Ascending aorta (tissue), 2 donors: ENCODE data around the gene TTBK2. TPM values are rescaled to one million over a fixed set of nuclear protein-coding genes. Genes with fewer than 3 reads are reported as not detected.

Source experiments
- DNase-seq, 2 donors: peaks; one replicate each; pipeline ENCODE4 v3.0.0-alpha.2; 2019; ENCODE audit warnings: low spot score in 2 of 2
- H3K27ac ChIP-seq, 2 donors: fragments of 200-600 bp; sonication (generic); one replicate each; pipeline ENCODE4 v1.5.1; 2016 to 2017; ENCODE audit warnings: mild to moderate bottlenecking in 1 of 2
- H3K27me3 ChIP-seq: fragments of 200-600 bp; sonication (generic); one replicate; pipeline ENCODE4 v1.5.1; 2017
- H3K36me3 ChIP-seq, 2 donors: fragments of 200-600 bp; sonication (generic); one replicate each; pipeline ENCODE4 v1.5.1; 2016
- H3K4me1 ChIP-seq, 2 donors: fragments of 200-600 bp; sonication (generic); one replicate each; pipeline ENCODE4 v1.5.1; 2016 to 2017; ENCODE audit warnings: mild to moderate bottlenecking in 1 of 2
- H3K4me3 ChIP-seq, 2 donors: fragments of 200-600 bp; sonication (generic); one replicate each; pipeline ENCODE4 v1.5.1; 2016 to 2017; ENCODE audit warnings: mild to moderate bottlenecking in 1 of 2
- H3K9me3 ChIP-seq, 2 donors: fragments of 200-600 bp; sonication (generic); one replicate each; pipeline ENCODE4 v1.5.1; 2016
- intact Hi-C: fragments of 100-400 bp; cut with DNase I; formaldehyde crosslinking; loops from one replicate; pipeline ENCODE4 v1.15.1; 2023
- total RNA-seq: library from RNA; depleted of rRNA; stranded (reverse); fragments of >200 nt; gene quantifications from one replicate; pipeline ENCODE4 v1.1.0, GENCODE V29; 2016
- TF ChIP-seq, protein P1 (sequence below), 3 experiments: fragments of 200-600 bp in 2 of 3; fragments of 450-650 bp in 1 of 3; sonication (generic) in 2 of 3; IDR thresholded peaks; one replicate each; pipeline ENCODE4 v1.5.1; 2016 to 2019; ENCODE audit warnings: antibody characterized with exemption in 3 of 3, mild to moderate bottlenecking in 1 of 3, moderate library complexity in 1 of 3

The TTBK2 gene
- total RNA-seq, 1 donor from 2014 or later, result 25.3 TPM

DNA sequence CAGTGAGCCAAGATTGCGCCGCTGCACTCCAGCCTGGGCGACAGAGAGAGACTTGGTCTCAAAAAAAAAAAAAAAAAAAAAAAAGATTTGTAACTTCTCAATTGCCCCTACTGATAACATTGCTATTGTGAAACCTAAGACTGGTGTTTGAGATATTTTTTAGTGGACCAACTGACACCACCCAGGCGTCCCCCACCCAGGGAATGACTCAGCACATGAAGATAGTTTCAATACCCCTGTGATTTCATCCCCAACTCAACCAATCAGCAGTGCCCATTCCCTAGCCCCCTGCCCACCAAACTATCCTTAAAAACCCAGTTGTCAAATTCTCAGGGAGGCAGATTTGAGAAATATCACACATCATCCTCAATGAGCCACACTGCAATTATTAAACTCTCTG, 76.9 kb downstream of the TTBK2 start:
- H3K27me3 ChIP-seq, result no peaks in the 10 kb centered on the region
- DNase-seq, result no peak
- peaks cover 4 to 13% of the 10 kb centered on the region in 2 donors for H3K36me3 ChIP-seq
- TF ChIP-seq, protein P1, sequence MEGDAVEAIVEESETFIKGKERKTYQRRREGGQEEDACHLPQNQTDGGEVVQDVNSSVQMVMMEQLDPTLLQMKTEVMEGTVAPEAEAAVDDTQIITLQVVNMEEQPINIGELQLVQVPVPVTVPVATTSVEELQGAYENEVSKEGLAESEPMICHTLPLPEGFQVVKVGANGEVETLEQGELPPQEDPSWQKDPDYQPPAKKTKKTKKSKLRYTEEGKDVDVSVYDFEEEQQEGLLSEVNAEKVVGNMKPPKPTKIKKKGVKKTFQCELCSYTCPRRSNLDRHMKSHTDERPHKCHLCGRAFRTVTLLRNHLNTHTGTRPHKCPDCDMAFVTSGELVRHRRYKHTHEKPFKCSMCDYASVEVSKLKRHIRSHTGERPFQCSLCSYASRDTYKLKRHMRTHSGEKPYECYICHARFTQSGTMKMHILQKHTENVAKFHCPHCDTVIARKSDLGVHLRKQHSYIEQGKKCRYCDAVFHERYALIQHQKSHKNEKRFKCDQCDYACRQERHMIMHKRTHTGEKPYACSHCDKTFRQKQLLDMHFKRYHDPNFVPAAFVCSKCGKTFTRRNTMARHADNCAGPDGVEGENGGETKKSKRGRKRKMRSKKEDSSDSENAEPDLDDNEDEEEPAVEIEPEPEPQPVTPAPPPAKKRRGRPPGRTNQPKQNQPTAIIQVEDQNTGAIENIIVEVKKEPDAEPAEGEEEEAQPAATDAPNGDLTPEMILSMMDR (IDR thresholded peaks at IDR 0.05), result no peak
- H3K4me1 ChIP-seq, result no peaks in the 10 kb centered on the region
- no peak overlapping the region for H3K27ac ChIP-seq
- no peaks in the 10 kb centered on the region for H3K9me3 ChIP-seq
- no peak overlapping the region for H3K4me3 ChIP-seq
- intact Hi-C loops, result no loop called here

DNA sequence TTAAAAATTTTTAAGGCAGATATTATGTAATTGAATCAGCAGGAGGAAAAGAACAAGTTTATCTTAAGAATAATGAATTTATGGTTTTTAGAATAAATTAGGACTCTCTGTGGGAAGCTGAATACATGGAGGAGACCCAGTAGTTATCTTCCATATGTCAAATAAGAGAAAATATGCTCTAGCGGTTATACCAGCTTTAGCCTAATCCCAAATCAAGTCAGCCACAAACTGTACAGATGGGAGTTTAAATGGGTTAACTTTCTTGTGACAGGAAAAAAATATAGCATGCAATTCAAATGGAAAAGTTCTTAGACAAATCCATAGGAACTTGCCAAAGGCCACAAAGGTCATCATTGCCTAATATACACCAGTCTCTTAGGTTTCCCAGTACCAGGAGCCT, 84.3 kb downstream of the TTBK2 start:
- Histone ChIP-seq H3K27me3 (no peaks in the 10 kb centered on the region), H3K36me3 (peaks cover 2 to 12% of the 10 kb centered on the region in 2 donors), H3K4me3 (no peak overlapping the region), H3K9me3 (no peaks in the 10 kb centered on the region), H3K27ac (no peak overlapping the region), H3K4me1 (no peaks in the 10 kb centered on the region)
- DNase-seq, result no peak
- TF ChIP-seq, protein P1 (IDR thresholded peaks at IDR 0.05), result no peak
- intact Hi-C loops, result no loop called here

DNA sequence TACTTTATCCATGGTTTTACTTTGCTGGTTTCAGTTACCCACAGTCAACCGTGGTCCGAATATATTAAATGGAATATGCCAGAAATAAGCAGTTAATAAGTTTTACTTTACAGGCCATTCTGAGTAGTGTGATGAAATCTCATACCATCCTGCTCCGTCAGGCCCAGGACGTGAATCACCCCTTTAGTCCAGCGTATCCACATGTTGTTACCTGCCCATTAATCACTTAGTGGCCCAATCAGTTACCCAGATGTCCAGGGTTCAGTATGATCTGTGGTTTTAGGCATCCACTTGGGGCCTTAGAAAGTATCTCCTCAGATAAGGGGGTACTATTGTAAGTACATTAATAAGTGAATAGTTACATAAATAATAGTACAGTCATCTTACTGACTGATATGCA, 88.0 kb downstream of the TTBK2 start:
- Histone ChIP-seq H3K4me1 (no peaks in the 10 kb centered on the region), H3K36me3 (peaks cover 4 to 5% of the 10 kb centered on the region in 2 donors), H3K4me3 (no peak overlapping the region), H3K27ac (no peak overlapping the region), H3K9me3 (no peaks in the 10 kb centered on the region), H3K27me3 (no peaks in the 10 kb centered on the region)
- DNase-seq, result no peak
- intact Hi-C loops, result no loop called here
- TF ChIP-seq, protein P1 (IDR thresholded peaks at IDR 0.05), result no peak

DNA sequence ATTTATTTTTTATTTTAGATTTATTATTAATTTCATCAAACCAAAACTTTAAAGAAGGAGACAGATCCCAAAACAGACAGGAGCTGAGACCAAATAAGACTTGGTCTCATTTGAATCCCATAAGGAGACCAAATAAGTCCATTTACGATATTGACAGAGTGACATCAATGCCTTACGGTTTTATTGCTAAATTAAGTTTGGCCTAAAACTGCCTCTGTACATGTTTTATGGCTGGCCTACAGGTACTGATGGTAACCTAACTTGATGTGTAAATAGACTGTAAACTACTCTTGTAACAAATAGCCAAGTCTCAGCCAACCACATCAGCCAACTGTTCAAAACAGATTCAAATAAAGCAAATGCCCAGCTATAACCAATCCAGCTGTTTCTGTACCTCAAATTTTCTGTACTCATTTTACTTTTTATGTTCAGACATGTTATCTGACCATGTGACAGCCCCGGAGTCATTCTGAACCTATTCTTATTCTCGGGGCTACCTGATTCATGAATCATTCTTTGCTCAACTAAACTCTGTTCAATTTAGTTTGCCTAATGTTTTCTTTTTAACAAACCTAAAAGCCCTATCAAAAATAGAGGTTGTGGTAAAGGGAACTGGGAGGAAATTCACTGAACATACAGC, 94.2 kb downstream of the TTBK2 start:
- no peak for DNase-seq
- TF ChIP-seq, protein P1 (IDR thresholded peaks at IDR 0.05), result no peak
- Histone ChIP-seq H3K4me1 (no peaks in the 10 kb centered on the region), H3K4me3 (no peak overlapping the region), H3K27ac (no peak overlapping the region), H3K27me3 (no peaks in the 10 kb centered on the region), H3K36me3 (peaks cover 5 to 13% of the 10 kb centered on the region in 2 donors), H3K9me3 (no peaks in the 10 kb centered on the region)
- intact Hi-C loops, result no loop called here

DNA sequence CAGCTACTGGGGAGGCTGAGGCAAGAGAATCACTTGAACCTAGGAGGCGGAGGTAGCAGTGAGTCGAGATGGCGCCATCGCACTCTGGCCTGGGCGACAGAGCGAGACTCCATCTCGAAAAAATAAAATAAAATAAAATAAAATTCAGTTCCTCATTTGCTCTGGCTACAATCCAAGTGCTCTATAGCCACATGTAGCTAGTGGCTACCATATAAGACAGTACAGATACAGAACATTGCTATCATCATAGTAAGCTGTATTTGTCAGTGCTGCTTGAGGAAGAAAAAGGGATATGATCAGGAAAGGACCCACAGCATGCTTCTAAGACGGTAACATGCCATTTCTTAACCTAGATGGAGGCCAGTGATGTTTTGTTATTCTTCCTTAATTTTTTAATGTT, 95.0 kb downstream of the TTBK2 start:
- TF ChIP-seq, protein P1 (IDR thresholded peaks at IDR 0.05), result no peak
- intact Hi-C loops, result no loop called here
- Histone ChIP-seq H3K36me3 (peaks cover 5 to 13% of the 10 kb centered on the region in 2 donors), H3K4me3 (no peak overlapping the region), H3K9me3 (no peaks in the 10 kb centered on the region), H3K27ac (no peak overlapping the region), H3K27me3 (no peaks in the 10 kb centered on the region), H3K4me1 (no peaks in the 10 kb centered on the region)
- no peak for DNase-seq

DNA sequence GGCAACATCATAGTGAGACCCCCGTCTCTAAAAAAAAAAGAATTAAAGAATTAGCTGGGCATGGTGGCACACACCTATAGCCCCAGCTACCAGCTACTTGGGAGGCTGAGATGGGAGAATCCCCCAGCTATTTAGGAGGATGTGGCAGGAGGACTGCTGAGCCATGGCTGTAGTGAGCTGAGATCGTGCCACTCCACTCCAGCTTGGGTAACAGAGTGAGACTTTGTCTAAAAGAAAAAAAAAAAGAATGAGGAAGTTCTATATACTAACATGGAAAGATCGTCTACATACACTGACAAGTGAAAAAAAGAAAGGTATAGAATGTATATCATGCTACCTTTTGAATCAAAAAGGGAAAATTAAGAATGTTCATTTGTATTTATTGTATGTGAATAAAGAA, 99.8 kb downstream of the TTBK2 start:
- Histone ChIP-seq H3K4me1 (no peaks in the 10 kb centered on the region), H3K9me3 (no peaks in the 10 kb centered on the region), H3K27ac (no peak overlapping the region), H3K27me3 (no peaks in the 10 kb centered on the region), H3K36me3 (peaks cover 0 to 3% of the 10 kb centered on the region in 2 donors), H3K4me3 (no peak overlapping the region)
- TF ChIP-seq, protein P1 (IDR thresholded peaks at IDR 0.05), result no peak
- intact Hi-C loops, result no loop called here
- no peak for DNase-seq
